ENCODE results near the gene SLC43A3.

Gene SLC43A3

DNA sequence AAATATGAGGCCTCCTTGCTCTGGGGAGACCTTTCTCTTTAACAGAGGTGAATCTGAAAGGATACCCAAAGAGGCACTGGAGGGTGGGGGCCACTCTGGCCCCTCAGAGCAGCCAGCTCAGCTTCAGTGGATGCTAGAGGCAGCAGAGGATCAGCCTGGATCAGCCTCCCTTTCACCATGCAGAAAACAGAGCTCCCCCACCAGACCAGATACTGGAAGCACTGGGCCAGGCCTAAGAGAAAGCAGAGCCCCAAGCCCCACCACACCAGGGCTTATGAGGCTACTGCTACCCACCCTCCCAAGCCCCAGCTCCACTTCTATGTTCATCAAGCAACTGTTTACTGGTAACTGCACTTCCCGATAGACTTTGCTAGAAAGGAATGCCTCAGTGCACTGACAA, 4.0 kb upstream of the SLC43A3 start:
- no peak overlapping the region for H3K27ac ChIP-seq
- no peaks in the 10 kb centered on the region for H3K27me3 ChIP-seq
- H3K36me3 ChIP-seq, result no peaks in the 10 kb centered on the region
- H3K4me3 ChIP-seq (ENCODE audit: low read depth in 1 of 2, low read length in 1 of 2), result no peak overlapping the region
- TF ChIP-seq, protein P1, sequence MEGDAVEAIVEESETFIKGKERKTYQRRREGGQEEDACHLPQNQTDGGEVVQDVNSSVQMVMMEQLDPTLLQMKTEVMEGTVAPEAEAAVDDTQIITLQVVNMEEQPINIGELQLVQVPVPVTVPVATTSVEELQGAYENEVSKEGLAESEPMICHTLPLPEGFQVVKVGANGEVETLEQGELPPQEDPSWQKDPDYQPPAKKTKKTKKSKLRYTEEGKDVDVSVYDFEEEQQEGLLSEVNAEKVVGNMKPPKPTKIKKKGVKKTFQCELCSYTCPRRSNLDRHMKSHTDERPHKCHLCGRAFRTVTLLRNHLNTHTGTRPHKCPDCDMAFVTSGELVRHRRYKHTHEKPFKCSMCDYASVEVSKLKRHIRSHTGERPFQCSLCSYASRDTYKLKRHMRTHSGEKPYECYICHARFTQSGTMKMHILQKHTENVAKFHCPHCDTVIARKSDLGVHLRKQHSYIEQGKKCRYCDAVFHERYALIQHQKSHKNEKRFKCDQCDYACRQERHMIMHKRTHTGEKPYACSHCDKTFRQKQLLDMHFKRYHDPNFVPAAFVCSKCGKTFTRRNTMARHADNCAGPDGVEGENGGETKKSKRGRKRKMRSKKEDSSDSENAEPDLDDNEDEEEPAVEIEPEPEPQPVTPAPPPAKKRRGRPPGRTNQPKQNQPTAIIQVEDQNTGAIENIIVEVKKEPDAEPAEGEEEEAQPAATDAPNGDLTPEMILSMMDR (IDR thresholded peaks at IDR 0.05), result no peak
- H3K9me3 ChIP-seq, result no peaks in the 10 kb centered on the region
- peaks cover 25 to 34% of the 10 kb centered on the region in 2 experiments for H3K4me1 ChIP-seq (ENCODE audit: control insufficient read depth in 1 of 2, insufficient read depth in 1 of 2, low read depth in 1 of 2, low read length in 1 of 2)

DNA sequence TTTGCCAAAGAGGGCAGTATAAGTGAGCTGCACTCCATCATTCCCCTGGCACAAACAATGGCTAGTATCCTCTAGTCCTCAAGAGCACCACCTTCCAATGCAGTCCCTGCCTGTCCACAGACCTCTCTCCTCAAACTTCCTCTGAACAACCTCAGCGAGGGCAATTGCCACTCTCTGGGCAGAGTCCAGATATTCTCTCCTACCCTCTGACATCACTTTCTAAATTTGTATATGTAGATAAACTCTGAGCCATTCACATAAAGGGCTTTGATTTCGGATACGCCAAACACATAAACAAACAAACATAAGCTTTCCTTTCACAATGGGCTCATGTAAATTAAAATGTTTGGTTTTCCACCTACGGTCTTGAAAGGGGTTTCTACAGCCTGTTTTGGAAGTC, 3.0 kb upstream of the SLC43A3 start:
- Histone ChIP-seq H3K27ac (no peak overlapping the region), H3K9me3 (no peaks in the 10 kb centered on the region), H3K36me3 (no peaks in the 10 kb centered on the region), H3K27me3 (no peaks in the 10 kb centered on the region), H3K4me1 (ENCODE audit: control insufficient read depth in 1 of 2, insufficient read depth in 1 of 2, low read depth in 1 of 2, low read length in 1 of 2) (peaks cover 31 to 42% of the 10 kb centered on the region in 2 experiments), H3K4me3 (ENCODE audit: low read depth in 1 of 2, low read length in 1 of 2) (no peak overlapping the region)
- TF ChIP-seq, protein P1 (IDR thresholded peaks at IDR 0.05), result no peak

DNA sequence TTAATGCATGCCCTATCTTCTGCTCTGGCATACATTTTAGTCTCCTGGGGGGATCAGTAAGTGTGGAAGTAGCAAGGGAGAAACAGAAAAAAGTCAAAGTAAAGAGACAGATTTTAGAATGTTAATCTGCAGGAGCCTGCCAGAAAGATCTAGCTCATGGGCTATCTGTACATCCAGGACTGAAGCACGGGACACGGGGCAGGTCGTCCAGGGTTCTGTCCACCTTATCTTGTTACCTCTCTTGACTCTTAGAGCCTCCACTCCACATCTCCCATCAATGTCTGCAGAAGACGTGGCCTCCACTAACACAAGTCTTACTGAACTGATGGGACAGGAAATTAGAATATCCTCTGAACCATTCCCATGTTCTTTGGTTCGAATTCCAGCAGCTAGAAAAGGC, 1.7 kb upstream of the SLC43A3 start:
- Histone ChIP-seq H3K27ac (no peak overlapping the region), H3K4me1 (ENCODE audit: control insufficient read depth in 1 of 2, insufficient read depth in 1 of 2, low read depth in 1 of 2, low read length in 1 of 2) (peaks cover 34 to 44% of the 10 kb centered on the region in 2 experiments), H3K4me3 (ENCODE audit: low read depth in 1 of 2, low read length in 1 of 2) (no peak overlapping the region), H3K36me3 (no peaks in the 10 kb centered on the region), H3K9me3 (no peaks in the 10 kb centered on the region), H3K27me3 (no peaks in the 10 kb centered on the region)
- TF ChIP-seq, protein P1 (IDR thresholded peaks at IDR 0.05), result no peak

DNA sequence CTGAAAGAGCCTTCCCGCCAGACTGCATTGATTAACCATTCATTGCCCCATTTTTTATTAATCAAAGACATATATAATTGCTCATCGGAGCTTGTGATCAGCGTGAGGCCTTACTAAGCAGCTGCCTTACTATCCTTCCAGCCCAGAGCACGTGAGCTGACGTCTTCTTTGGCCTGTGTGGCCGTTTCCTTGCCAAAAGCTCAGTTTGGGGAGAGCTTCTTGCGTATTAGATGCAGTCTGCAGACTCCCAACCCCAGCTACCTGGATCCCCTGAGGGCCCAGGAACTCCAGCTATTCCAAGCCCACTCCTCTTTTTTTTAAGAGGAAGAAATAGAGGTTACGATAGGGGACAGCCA, 784 bp upstream of the SLC43A3 start:
- peak overlapping the region; percentile 82 for H3K27ac ChIP-seq

DNA sequence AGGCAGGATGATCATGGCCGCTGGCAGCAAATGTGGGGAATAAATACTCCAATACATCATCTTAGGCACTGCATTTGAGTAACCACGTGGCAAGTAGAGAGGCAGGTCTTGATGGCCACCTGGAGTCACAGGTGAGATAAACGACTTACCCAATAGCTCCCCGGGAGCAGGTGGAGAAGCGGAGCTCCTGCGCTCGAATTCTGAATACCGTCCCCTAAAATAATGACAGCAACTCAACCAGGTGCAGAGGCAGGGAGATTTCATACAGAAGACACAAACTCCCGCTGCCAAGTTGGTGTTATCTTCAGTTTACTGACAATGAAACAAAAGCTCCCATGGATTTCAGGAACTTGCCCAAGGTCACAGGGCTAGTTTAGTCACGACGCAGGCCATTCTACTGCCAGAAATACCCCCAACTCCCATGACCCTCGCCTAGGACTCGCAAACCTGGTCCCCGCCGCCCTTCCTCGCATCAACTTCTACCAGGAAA, 437 bp downstream of the SLC43A3 start:
- peaks cover 11% of the 10 kb centered on the region for H3K36me3 ChIP-seq
- no peaks in the 10 kb centered on the region for H3K27me3 ChIP-seq
- TF ChIP-seq, protein P1 (IDR thresholded peaks at IDR 0.05), result no peak
- H3K4me3 ChIP-seq (ENCODE audit: low read depth in 1 of 2, low read length in 1 of 2), result peak overlapping the region; percentile 57 to 75
- peak overlapping the region; percentile 82 for H3K27ac ChIP-seq
- peaks cover 34 to 37% of the 10 kb centered on the region in 2 experiments for H3K4me1 ChIP-seq (ENCODE audit: control insufficient read depth in 1 of 2, insufficient read depth in 1 of 2, low read depth in 1 of 2, low read length in 1 of 2)
- no peaks in the 10 kb centered on the region for H3K9me3 ChIP-seq

More for the DNA sequence above, 784 bp upstream of the SLC43A3 start:
- Histone ChIP-seq H3K4me1 (ENCODE audit: control insufficient read depth in 1 of 2, insufficient read depth in 1 of 2, low read depth in 1 of 2, low read length in 1 of 2) (peaks cover 34 to 44% of the 10 kb centered on the region in 2 experiments), H3K27me3 (no peaks in the 10 kb centered on the region), H3K9me3 (no peaks in the 10 kb centered on the region), H3K36me3 (no peaks in the 10 kb centered on the region), H3K4me3 (ENCODE audit: low read depth in 1 of 2, low read length in 1 of 2) (no peak overlapping the region)
- TF ChIP-seq, protein P1 (IDR thresholded peaks at IDR 0.05), result no peak
